ENCODE data around the gene TEX47. TPM values are rescaled to one million over a fixed set of nuclear protein-coding genes. Genes with fewer than 3 reads are reported as not detected.
A peak's percentile ranks its signal among the peaks of the same experiment; 100 is the strongest.

Gene TEX47
- total RNA-seq, 1 donor from 2014 or later, result not detected

- Histone ChIP-seq H3K27me3 (peaks cover 68% of the 10 kb centered on the region), H3K9me3 (ENCODE audit: low read depth) (no peaks in the 10 kb centered on the region), H3K9ac (no peak overlapping the region), H2AFZ (replicated peaks) (peak overlapping the region; percentile 94), H3K4me1 (peaks cover 8% of the 10 kb centered on the region), H3K36me3 (no peaks in the 10 kb centered on the region), H3F3A (ENCODE audit: low read depth) (peaks cover 12% of the 10 kb centered on the region), H3K27ac (no peak overlapping the region), H4K20me1 (ENCODE audit: low read depth) (peaks cover 2% of the 10 kb centered on the region), H3K4me2 (peak overlapping the region; percentile 96), H3K79me2 (ENCODE audit: low read depth) (no peaks in the 10 kb centered on the region), H3K4me3 (peak overlapping the region; percentile 52)
- peaks cover 11% of the 10 kb centered on the region for H3K4me1 Mint-ChIP-seq
- peak overlapping the region; percentile 89 for H3K4me3 Mint-ChIP-seq
- H3K36me3 Mint-ChIP-seq, result no peaks in the 10 kb centered on the region
- no peak for TF ChIP-seq EZH2 (IDR thresholded peaks at IDR 0.05)
- peak; percentile 7 for TF ChIP-seq EZH2phosphoT487 (IDR thresholded peaks at IDR 0.05)
- H3K27ac Mint-ChIP-seq, result no peak overlapping the region
- no peaks in the 10 kb centered on the region for H3K9me3 Mint-ChIP-seq
- DNase-seq (ENCODE audit: low spot score), result peak; percentile 71
- peaks cover 21% of the 10 kb centered on the region for H3K27me3 Mint-ChIP-seq (ENCODE audit: insufficient read depth, low read depth)
These were observed 36.9 kb downstream of the TEX47 start for GRCh38 chr7:88758381-88759229.

- no peaks in the 10 kb centered on the region for H3K9me3 ChIP-seq (ENCODE audit: low read depth)
- peaks cover 12% of the 10 kb centered on the region for H3F3A ChIP-seq (ENCODE audit: low read depth)
- H2AFZ ChIP-seq (replicated peaks), result no peak overlapping the region
- H3K36me3 ChIP-seq, result no peaks in the 10 kb centered on the region
- no peak overlapping the region for H3K27ac ChIP-seq
- Mint-ChIP-seq H3K27ac (no peak overlapping the region), H3K4me3 (no peak overlapping the region), H3K9me3 (no peaks in the 10 kb centered on the region), H3K4me1 (peaks cover 11% of the 10 kb centered on the region), H3K27me3 (ENCODE audit: insufficient read depth, low read depth) (peaks cover 21% of the 10 kb centered on the region), H3K36me3 (no peaks in the 10 kb centered on the region)
- peaks cover 8% of the 10 kb centered on the region for H3K4me1 ChIP-seq
- H3K27me3 ChIP-seq, result peaks cover 61% of the 10 kb centered on the region
- H3K9ac ChIP-seq, result no peak overlapping the region
- H3K4me2 ChIP-seq, result no peak overlapping the region
- TF ChIP-seq CTCF (IDR thresholded peaks at IDR 0.05) (no peak), EZH2 (IDR thresholded peaks at IDR 0.05) (no peak)
- no peak for DNase-seq (ENCODE audit: low spot score)
- no peaks in the 10 kb centered on the region for H3K79me2 ChIP-seq (ENCODE audit: low read depth)
- H3K4me3 ChIP-seq, result no peak overlapping the region
- H4K20me1 ChIP-seq (ENCODE audit: low read depth), result peaks cover 2% of the 10 kb centered on the region
These were observed 38.2 kb downstream of the TEX47 start for GRCh38 chr7:88757371-88757770.

GRCh38 chr7:88756802-88757201 is 38.7 kb downstream of the TEX47 start:
- H3F3A ChIP-seq (ENCODE audit: low read depth), result peaks cover 12% of the 10 kb centered on the region
- H3K4me1 ChIP-seq, result peaks cover 8% of the 10 kb centered on the region
- no peak for DNase-seq (ENCODE audit: low spot score)
- no peaks in the 10 kb centered on the region for H3K36me3 Mint-ChIP-seq
- H3K27me3 ChIP-seq, result peaks cover 57% of the 10 kb centered on the region
- H3K9me3 ChIP-seq (ENCODE audit: low read depth), result no peaks in the 10 kb centered on the region
- no peak overlapping the region for H3K9ac ChIP-seq
- H3K27ac ChIP-seq, result no peak overlapping the region
- no peaks in the 10 kb centered on the region for H3K36me3 ChIP-seq
- H3K4me3 Mint-ChIP-seq, result no peak overlapping the region
- peaks cover 2% of the 10 kb centered on the region for H4K20me1 ChIP-seq (ENCODE audit: low read depth)
- peaks cover 11% of the 10 kb centered on the region for H3K4me1 Mint-ChIP-seq
- TF ChIP-seq CTCF (IDR thresholded peaks at IDR 0.05) (no peak), EZH2phosphoT487 (IDR thresholded peaks at IDR 0.05) (no peak), EZH2 (IDR thresholded peaks at IDR 0.05) (no peak)
- H3K79me2 ChIP-seq (ENCODE audit: low read depth), result no peaks in the 10 kb centered on the region
- no peak overlapping the region for H3K4me3 ChIP-seq
- no peak overlapping the region for H3K27ac Mint-ChIP-seq
- H3K27me3 Mint-ChIP-seq (ENCODE audit: insufficient read depth, low read depth), result peaks cover 21% of the 10 kb centered on the region
- H2AFZ ChIP-seq (replicated peaks), result no peak overlapping the region
- no peak overlapping the region for H3K4me2 ChIP-seq
- H3K9me3 Mint-ChIP-seq, result no peaks in the 10 kb centered on the region

- H3K9ac ChIP-seq, result no peak overlapping the region
- H3K4me2 ChIP-seq, result no peak overlapping the region
- peaks cover 1% of the 10 kb centered on the region for H3K27me3 Mint-ChIP-seq (ENCODE audit: insufficient read depth, low read depth)
- peaks cover 3% of the 10 kb centered on the region for H3K9me3 Mint-ChIP-seq
- no peaks in the 10 kb centered on the region for H3K4me1 Mint-ChIP-seq
- H3K4me1 ChIP-seq, result peaks cover 8% of the 10 kb centered on the region
- no peak for DNase-seq (ENCODE audit: low spot score)
- H3K36me3 Mint-ChIP-seq, result no peaks in the 10 kb centered on the region
- H3K27ac ChIP-seq, result no peak overlapping the region
- no peaks in the 10 kb centered on the region for H3K27me3 ChIP-seq
- H3K36me3 ChIP-seq, result no peaks in the 10 kb centered on the region
- no peak for TF ChIP-seq CTCF (IDR thresholded peaks at IDR 0.05)
- TF ChIP-seq EZH2 (IDR thresholded peaks at IDR 0.05), result no peak
- TF ChIP-seq EZH2phosphoT487 (IDR thresholded peaks at IDR 0.05), result no peak
- no peaks in the 10 kb centered on the region for H3K79me2 ChIP-seq (ENCODE audit: low read depth)
- no peak overlapping the region for H3K4me3 Mint-ChIP-seq
- H3K27ac Mint-ChIP-seq, result no peak overlapping the region
- H3K9me3 ChIP-seq (ENCODE audit: low read depth), result no peaks in the 10 kb centered on the region
- H3F3A ChIP-seq (ENCODE audit: low read depth), result no peaks in the 10 kb centered on the region
- no peaks in the 10 kb centered on the region for H4K20me1 ChIP-seq (ENCODE audit: low read depth)
- no peak overlapping the region for H2AFZ ChIP-seq (replicated peaks)
- H3K4me3 ChIP-seq, result no peak overlapping the region
These were observed 49.4 kb downstream of the TEX47 start for GRCh38 chr7:88746126-88746525.

All from neural progenitor cell (in vitro differentiated cells).